Measurements from ENCODE around the gene AGAP5.

AGAP5 gene

GRCh38 chr10:73625884-73626752, 71.8 kb downstream of the AGAP5 start:
- DNase-seq (ENCODE audit: low read depth in 2 of 2): peak; percentile 76 to 81

DNA sequence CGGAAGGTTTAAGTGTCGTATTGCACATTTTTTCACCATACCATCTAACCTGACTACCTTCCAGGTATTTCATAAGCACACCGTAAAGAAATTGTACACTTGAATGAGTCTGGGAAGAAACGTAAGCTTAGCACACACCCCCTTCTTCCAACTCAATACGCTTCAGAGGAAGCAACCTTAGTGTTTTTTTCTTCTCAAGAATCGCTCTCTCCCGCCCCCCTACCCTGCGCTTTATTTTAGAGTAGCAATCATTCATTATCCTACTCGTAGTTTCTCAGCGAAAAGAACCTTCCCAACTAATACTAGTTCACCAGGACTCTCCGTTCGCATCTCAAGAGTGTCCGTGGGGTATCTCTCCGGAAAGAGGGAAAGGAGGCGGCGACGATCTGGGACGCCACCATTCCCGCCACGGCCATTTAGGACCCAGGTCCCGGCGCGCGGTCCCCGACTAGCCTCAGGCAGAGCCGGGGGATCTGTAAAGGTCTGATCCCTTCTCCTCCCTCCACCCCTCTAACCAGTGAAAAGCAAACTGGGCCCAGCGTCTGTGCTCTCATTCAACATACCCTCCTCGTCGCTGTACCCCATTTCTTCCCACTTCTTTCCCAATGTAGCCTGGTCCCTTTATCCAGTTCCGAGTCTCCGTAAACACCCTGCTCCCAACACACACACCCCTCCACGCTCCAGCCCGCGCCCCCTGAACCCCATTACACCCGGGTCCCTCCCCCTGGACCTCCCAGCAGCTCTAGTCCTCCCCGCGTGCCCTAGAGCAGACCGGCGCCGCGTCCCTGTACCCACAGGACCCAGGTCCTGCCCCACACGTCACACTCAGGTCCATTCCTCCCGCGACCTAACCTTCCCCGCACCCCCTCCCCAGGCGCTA, 72.7 kb downstream of the AGAP5 start:
- DNase-seq (ENCODE audit: low read depth in 2 of 2): no peak

Measured in stimulated activated CD4-positive, alpha-beta T cell treated with anti-CD3 and anti-CD28 coated beads, Interleukin-1b, Interleukin-23, amount 100 ng/mL, for 1 hour (primary cell).